ENCODE data around the gene RNF111.

Gene RNF111

DNA sequence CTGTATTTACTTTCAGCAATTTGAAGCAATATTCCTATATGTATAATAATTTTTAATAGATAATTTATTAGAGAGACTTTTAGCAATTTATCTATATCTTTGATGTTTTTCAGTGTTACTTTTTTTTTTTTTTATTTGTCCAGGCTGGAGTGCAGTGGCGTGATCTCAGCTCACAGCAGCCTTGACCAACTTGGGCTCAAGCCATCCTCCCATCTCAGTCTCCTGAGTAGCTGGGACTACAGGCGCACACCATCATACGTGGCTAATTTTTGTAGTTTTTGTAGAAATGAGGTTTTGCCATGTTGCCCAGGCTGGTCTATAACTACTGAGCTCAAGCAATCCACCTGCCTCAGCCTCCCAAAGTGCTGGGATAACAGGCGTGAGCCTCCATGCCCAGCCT is 28.7 kb upstream of the RNF111 start:
- Histone ChIP-seq H3K56ac (ENCODE audit: low read length) (no peak overlapping the region), H3K4me2 (ENCODE audit: low read length) (no peak overlapping the region), H2BK5ac (ENCODE audit: low read length) (no peak overlapping the region), H3K79me1 (ENCODE audit: low read length) (no peaks in the 10 kb centered on the region), H3K23ac (ENCODE audit: low read length) (no peak overlapping the region), H3K27me3 (ENCODE audit: insufficient read depth, low read length, poor library complexity) (no peaks in the 10 kb centered on the region), H3K9ac (ENCODE audit: low read length) (no peak overlapping the region), H2BK15ac (replicated peaks; ENCODE audit: low read depth) (no peak overlapping the region), H4K8ac (ENCODE audit: low read depth, low read length) (no peak overlapping the region), H2BK120ac (ENCODE audit: low read depth, low read length) (no peak overlapping the region), H3K36me3 (ENCODE audit: control insufficient read depth, insufficient read depth, low read length) (no peaks in the 10 kb centered on the region), H3K79me2 (ENCODE audit: control insufficient read depth, insufficient read depth, low read length) (no peaks in the 10 kb centered on the region), H3K4ac (ENCODE audit: low read depth, low read length) (no peak overlapping the region), H3K4me3 (ENCODE audit: low read length) (no peak overlapping the region), H2AK5ac (ENCODE audit: low read length) (no peak overlapping the region), H3K4me1 (ENCODE audit: control insufficient read depth, low read depth, low read length) (no peaks in the 10 kb centered on the region), H3K18ac (ENCODE audit: low read length) (no peak overlapping the region), H4K5ac (ENCODE audit: low read length) (no peak overlapping the region), H3K27ac (ENCODE audit: low read depth, low read length) (no peak overlapping the region)
- DNase-seq, result no peak
- WGBS (ENCODE audit: extremely low coverage, insufficient coverage, low lambda C conversion rate), result no CpG with 5 or more reads among the region's 4 CpGs

GRCh38 chr15:58962136-58962535 is 25.3 kb upstream of the RNF111 start:
- Histone ChIP-seq H3K79me2 (ENCODE audit: control insufficient read depth, insufficient read depth, low read length) (no peaks in the 10 kb centered on the region), H2AK5ac (ENCODE audit: low read length) (no peak overlapping the region), H2BK120ac (ENCODE audit: low read depth, low read length) (no peak overlapping the region), H3K4me2 (ENCODE audit: low read length) (no peak overlapping the region), H3K18ac (ENCODE audit: low read length) (no peak overlapping the region), H3K9ac (ENCODE audit: low read length) (no peak overlapping the region), H3K27ac (ENCODE audit: low read depth, low read length) (no peak overlapping the region), H2BK5ac (ENCODE audit: low read length) (no peak overlapping the region), H3K4ac (ENCODE audit: low read depth, low read length) (no peak overlapping the region), H3K4me1 (ENCODE audit: control insufficient read depth, low read depth, low read length) (no peaks in the 10 kb centered on the region), H3K56ac (ENCODE audit: low read length) (no peak overlapping the region), H3K4me3 (ENCODE audit: low read length) (no peak overlapping the region), H2BK15ac (replicated peaks; ENCODE audit: low read depth) (no peak overlapping the region), H3K27me3 (ENCODE audit: insufficient read depth, low read length, poor library complexity) (no peaks in the 10 kb centered on the region), H4K5ac (ENCODE audit: low read length) (no peak overlapping the region), H4K8ac (ENCODE audit: low read depth, low read length) (no peak overlapping the region), H3K79me1 (ENCODE audit: low read length) (no peaks in the 10 kb centered on the region), H3K36me3 (ENCODE audit: control insufficient read depth, insufficient read depth, low read length) (no peaks in the 10 kb centered on the region), H3K23ac (ENCODE audit: low read length) (no peak overlapping the region)
- no CpG with 5 or more reads among the region's 1 CpG for WGBS (ENCODE audit: extremely low coverage, insufficient coverage, low lambda C conversion rate)
- DNase-seq, result no peak

- Histone ChIP-seq H2BK15ac (replicated peaks; ENCODE audit: low read depth) (no peak overlapping the region), H3K4me3 (ENCODE audit: low read length) (no peak overlapping the region), H4K5ac (ENCODE audit: low read length) (no peak overlapping the region), H3K23ac (ENCODE audit: low read length) (no peak overlapping the region), H3K56ac (ENCODE audit: low read length) (no peak overlapping the region), H3K79me2 (ENCODE audit: control insufficient read depth, insufficient read depth, low read length) (no peaks in the 10 kb centered on the region), H3K36me3 (ENCODE audit: control insufficient read depth, insufficient read depth, low read length) (no peaks in the 10 kb centered on the region), H3K4me1 (ENCODE audit: control insufficient read depth, low read depth, low read length) (no peaks in the 10 kb centered on the region), H3K27me3 (ENCODE audit: insufficient read depth, low read length, poor library complexity) (no peaks in the 10 kb centered on the region), H3K9ac (ENCODE audit: low read length) (no peak overlapping the region), H2AK5ac (ENCODE audit: low read length) (no peak overlapping the region), H3K27ac (ENCODE audit: low read depth, low read length) (no peak overlapping the region), H2BK120ac (ENCODE audit: low read depth, low read length) (no peak overlapping the region), H3K79me1 (ENCODE audit: low read length) (no peaks in the 10 kb centered on the region), H3K4ac (ENCODE audit: low read depth, low read length) (no peak overlapping the region), H3K4me2 (ENCODE audit: low read length) (no peak overlapping the region), H4K8ac (ENCODE audit: low read depth, low read length) (no peak overlapping the region), H3K18ac (ENCODE audit: low read length) (no peak overlapping the region), H2BK5ac (ENCODE audit: low read length) (no peak overlapping the region)
- no CpG with 5 or more reads among the region's 8 CpGs for WGBS (ENCODE audit: extremely low coverage, insufficient coverage, low lambda C conversion rate)
- DNase-seq, result no peak
These were observed 24.5 kb upstream of the RNF111 start for GRCh38 chr15:58962662-58963565.

DNA sequence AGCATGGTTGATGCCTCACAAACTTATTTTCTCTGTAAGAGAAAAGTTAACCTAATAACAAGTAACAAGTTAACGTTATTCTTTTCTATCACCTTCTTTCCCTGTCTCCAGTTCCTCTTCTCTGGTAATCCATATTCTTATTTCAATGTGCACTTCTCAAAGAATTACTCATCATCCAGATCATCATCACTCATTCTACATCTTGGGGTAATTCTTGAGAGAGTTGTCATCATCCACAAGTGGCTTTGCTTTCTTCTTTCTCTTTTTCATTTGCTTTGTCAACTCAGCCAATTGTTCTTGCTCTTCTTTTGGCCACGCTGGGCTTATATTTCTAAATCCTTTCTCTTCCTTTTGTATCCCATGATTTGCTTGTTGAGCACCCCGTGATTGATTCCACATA is 20.8 kb upstream of the RNF111 start:
- WGBS (ENCODE audit: extremely low coverage, insufficient coverage, low lambda C conversion rate), result no CpG with 5 or more reads among the region's 3 CpGs

GRCh38 chr15:58967479-58967878 is 20.0 kb upstream of the RNF111 start:
- Histone ChIP-seq H3K79me2 (ENCODE audit: control insufficient read depth, insufficient read depth, low read length) (no peaks in the 10 kb centered on the region), H4K8ac (ENCODE audit: low read depth, low read length) (no peak overlapping the region), H3K4me3 (ENCODE audit: low read length) (no peak overlapping the region), H3K56ac (ENCODE audit: low read length) (no peak overlapping the region), H2AK5ac (ENCODE audit: low read length) (no peak overlapping the region), H3K79me1 (ENCODE audit: low read length) (no peaks in the 10 kb centered on the region), H4K5ac (ENCODE audit: low read length) (no peak overlapping the region), H3K18ac (ENCODE audit: low read length) (no peak overlapping the region), H3K4ac (ENCODE audit: low read depth, low read length) (no peak overlapping the region), H3K23ac (ENCODE audit: low read length) (no peak overlapping the region), H2BK120ac (ENCODE audit: low read depth, low read length) (no peak overlapping the region), H3K9ac (ENCODE audit: low read length) (no peak overlapping the region), H2BK5ac (ENCODE audit: low read length) (no peak overlapping the region), H3K4me2 (ENCODE audit: low read length) (no peak overlapping the region), H3K27ac (ENCODE audit: low read depth, low read length) (no peak overlapping the region), H3K36me3 (ENCODE audit: control insufficient read depth, insufficient read depth, low read length) (no peaks in the 10 kb centered on the region), H3K27me3 (ENCODE audit: insufficient read depth, low read length, poor library complexity) (no peaks in the 10 kb centered on the region), H2BK15ac (replicated peaks; ENCODE audit: low read depth) (no peak overlapping the region), H3K4me1 (ENCODE audit: control insufficient read depth, low read depth, low read length) (no peaks in the 10 kb centered on the region)
- no CpG with 5 or more reads among the region's 2 CpGs for WGBS (ENCODE audit: extremely low coverage, insufficient coverage, low lambda C conversion rate)
- DNase-seq, result no peak

More for the DNA sequence above, 20.8 kb upstream of the RNF111 start:
- Histone ChIP-seq H3K79me2 (ENCODE audit: control insufficient read depth, insufficient read depth, low read length) (no peaks in the 10 kb centered on the region), H3K36me3 (ENCODE audit: control insufficient read depth, insufficient read depth, low read length) (no peaks in the 10 kb centered on the region), H3K56ac (ENCODE audit: low read length) (no peak overlapping the region), H2BK15ac (replicated peaks; ENCODE audit: low read depth) (no peak overlapping the region), H3K27me3 (ENCODE audit: insufficient read depth, low read length, poor library complexity) (no peaks in the 10 kb centered on the region), H2BK5ac (ENCODE audit: low read length) (no peak overlapping the region), H2BK120ac (ENCODE audit: low read depth, low read length) (no peak overlapping the region), H3K9ac (ENCODE audit: low read length) (no peak overlapping the region), H3K23ac (ENCODE audit: low read length) (no peak overlapping the region), H3K4me1 (ENCODE audit: control insufficient read depth, low read depth, low read length) (no peaks in the 10 kb centered on the region), H3K79me1 (ENCODE audit: low read length) (no peaks in the 10 kb centered on the region), H3K4me3 (ENCODE audit: low read length) (no peak overlapping the region), H3K27ac (ENCODE audit: low read depth, low read length) (no peak overlapping the region), H3K18ac (ENCODE audit: low read length) (no peak overlapping the region), H2AK5ac (ENCODE audit: low read length) (no peak overlapping the region), H3K4me2 (ENCODE audit: low read length) (no peak overlapping the region), H4K5ac (ENCODE audit: low read length) (no peak overlapping the region), H3K4ac (ENCODE audit: low read depth, low read length) (no peak overlapping the region), H4K8ac (ENCODE audit: low read depth, low read length) (no peak overlapping the region)
- DNase-seq, result no peak

DNA sequence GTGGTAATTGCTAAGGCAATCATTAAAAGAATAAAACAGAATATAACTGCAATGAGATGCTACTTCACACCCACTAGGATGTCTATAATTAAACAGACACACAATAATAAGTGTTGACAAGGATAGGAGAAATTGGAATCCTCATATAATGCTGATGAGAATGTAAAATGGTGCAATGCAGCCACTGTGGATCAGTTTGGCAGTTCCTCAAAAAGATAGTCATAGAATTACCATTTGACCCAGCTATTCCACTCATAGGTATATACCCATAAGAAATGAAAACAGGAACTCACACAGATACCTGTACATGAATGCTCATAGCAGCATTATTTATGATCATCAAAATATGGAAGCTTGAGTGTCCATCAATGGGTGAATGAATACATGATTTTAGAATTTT is 9.6 kb upstream of the RNF111 start:
- no peak overlapping the region for H3K4me3 ChIP-seq (ENCODE audit: low read length)

More for the DNA sequence above, 9.6 kb upstream of the RNF111 start:
- Histone ChIP-seq H3K56ac (ENCODE audit: low read length) (no peak overlapping the region), H3K23ac (ENCODE audit: low read length) (no peak overlapping the region), H3K4me1 (ENCODE audit: control insufficient read depth, low read depth, low read length) (no peaks in the 10 kb centered on the region), H3K18ac (ENCODE audit: low read length) (no peak overlapping the region), H3K27me3 (ENCODE audit: insufficient read depth, low read length, poor library complexity) (no peaks in the 10 kb centered on the region), H3K36me3 (ENCODE audit: control insufficient read depth, insufficient read depth, low read length) (no peaks in the 10 kb centered on the region), H4K5ac (ENCODE audit: low read length) (no peak overlapping the region), H4K8ac (ENCODE audit: low read depth, low read length) (no peak overlapping the region), H2BK15ac (replicated peaks; ENCODE audit: low read depth) (no peak overlapping the region), H2AK5ac (ENCODE audit: low read length) (no peak overlapping the region), H3K79me2 (ENCODE audit: control insufficient read depth, insufficient read depth, low read length) (no peaks in the 10 kb centered on the region), H2BK5ac (ENCODE audit: low read length) (no peak overlapping the region), H3K27ac (ENCODE audit: low read depth, low read length) (no peak overlapping the region), H3K9ac (ENCODE audit: low read length) (no peak overlapping the region), H3K4ac (ENCODE audit: low read depth, low read length) (no peak overlapping the region), H3K4me2 (ENCODE audit: low read length) (no peak overlapping the region), H2BK120ac (ENCODE audit: low read depth, low read length) (no peak overlapping the region), H3K79me1 (ENCODE audit: low read length) (no peaks in the 10 kb centered on the region)
- no peak for DNase-seq
